ENCODE results near the gene DCAF8L1.
"Not testable (repeated sequence)": the region's sequence is repeated elsewhere in the genome, so short reads cannot be mapped to it uniquely, and the experiment has no call there.

Gene DCAF8L1

GRCh38 chrX:27981349-27981748 lies at the start of gene DCAF8L1:
Gene DCAF8L1, minus strand, starts transcription at chrX:27981449. Its CDS starts 115 bp downstream, at chrX:27981334.
- no peak for DNase-seq

GRCh38 chrX:28022371-28022770 lies 41.1 kb upstream of the DCAF8L1 start:
- no peak for DNase-seq

- no peak for DNase-seq
Observed at GRCh38 chrX:28016823-28017222, 35.6 kb upstream of the DCAF8L1 start.

- DNase-seq: no peak
Observed at GRCh38 chrX:28015993-28016392, 34.7 kb upstream of the DCAF8L1 start.

GRCh38 chrX:28010875-28011274 lies 29.6 kb upstream of the DCAF8L1 start:
- DNase-seq: no peak

- DNase-seq: no peak
Observed at GRCh38 chrX:27998666-27999065, 17.4 kb upstream of the DCAF8L1 start.

GRCh38 chrX:27997622-27998021 lies 16.4 kb upstream of the DCAF8L1 start:
- no peak for DNase-seq

GRCh38 chrX:27996132-27996531 lies 14.9 kb upstream of the DCAF8L1 start:
- DNase-seq: no peak

- DNase-seq: no peak
Observed at GRCh38 chrX:27995611-27996010, 14.4 kb upstream of the DCAF8L1 start.

GRCh38 chrX:27987862-27988646 lies 6.8 kb upstream of the DCAF8L1 start:
- DNase-seq: no peak

GRCh38 chrX:27976934-27977333 lies 4.3 kb downstream of the DCAF8L1 start:
- DNase-seq: not testable (repeated sequence)

GRCh38 chrX:27976284-27976683 lies 5.0 kb downstream of the DCAF8L1 start:
- peak in 1 of 2 experiments; percentile 28 for DNase-seq

GRCh38 chrX:27968878-27969277 lies 12.4 kb downstream of the DCAF8L1 start:
- no peak for DNase-seq

- DNase-seq: no peak
Observed at GRCh38 chrX:27968352-27968751, 12.9 kb downstream of the DCAF8L1 start.

- DNase-seq: peak in 1 of 2 experiments; percentile 25
Observed at GRCh38 chrX:27966955-27967354, 14.3 kb downstream of the DCAF8L1 start.

GRCh38 chrX:27966492-27966891 lies 14.8 kb downstream of the DCAF8L1 start:
- no peak for DNase-seq

GRCh38 chrX:27965348-27965747 lies 15.9 kb downstream of the DCAF8L1 start:
- not testable (repeated sequence) for DNase-seq

- no peak for DNase-seq
Observed at GRCh38 chrX:27964432-27964831, 16.8 kb downstream of the DCAF8L1 start.

- not testable (repeated sequence) for DNase-seq
Observed at GRCh38 chrX:27960410-27960809, 20.8 kb downstream of the DCAF8L1 start.

- no peak for DNase-seq
Observed at GRCh38 chrX:27953171-27953570, 28.1 kb downstream of the DCAF8L1 start.

- no peak for DNase-seq
Observed at GRCh38 chrX:27933361-27933760, 47.9 kb downstream of the DCAF8L1 start.

Measured in NCI-H2081 (cell line).